HG03432 (cell line): ENCODE results near the gene OR8J3.
"Not testable (repeated sequence)": the region's sequence is repeated elsewhere in the genome, so short reads cannot be mapped to it uniquely, and the experiment has no call there.

ENCODE experiments used
- ATAC-seq: cut with Tn5 transposase; IDR thresholded peaks from one replicate; pipeline ENCODE4 v1.9.1; 2021; ENCODE audit warnings: mild to moderate bottlenecking, moderate library complexity; ENCODE audit not compliant: unreplicated experiment

The OR8J3 gene

GRCh38 chr11:56140151-56140661 is at the start of gene OR8J3:
Gene OR8J3 (minus strand): TSS chr11:56140201. CDS start chr11:56137718, 2,483 bp downstream.
- ATAC-seq = no peak

DNA sequence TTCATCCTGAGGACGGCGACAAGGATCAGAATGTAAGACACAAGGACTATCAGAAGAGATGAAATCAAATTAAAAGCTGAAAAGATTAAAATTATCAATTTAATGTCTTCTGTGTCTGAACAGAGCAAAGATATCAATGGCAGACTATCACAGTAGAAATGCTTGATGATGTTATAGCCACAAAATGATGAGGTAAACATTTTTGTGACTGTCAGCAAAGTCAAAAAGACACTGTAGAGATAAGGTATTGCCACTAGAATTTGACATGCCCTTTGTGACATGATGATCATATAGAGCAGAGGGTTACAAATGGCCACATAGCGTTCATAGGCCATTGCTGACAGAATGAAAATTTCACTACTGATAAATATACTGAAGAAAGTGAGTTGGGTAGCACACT is 48.6 kb upstream of the OR8J3 start:
- no peak for ATAC-seq

DNA sequence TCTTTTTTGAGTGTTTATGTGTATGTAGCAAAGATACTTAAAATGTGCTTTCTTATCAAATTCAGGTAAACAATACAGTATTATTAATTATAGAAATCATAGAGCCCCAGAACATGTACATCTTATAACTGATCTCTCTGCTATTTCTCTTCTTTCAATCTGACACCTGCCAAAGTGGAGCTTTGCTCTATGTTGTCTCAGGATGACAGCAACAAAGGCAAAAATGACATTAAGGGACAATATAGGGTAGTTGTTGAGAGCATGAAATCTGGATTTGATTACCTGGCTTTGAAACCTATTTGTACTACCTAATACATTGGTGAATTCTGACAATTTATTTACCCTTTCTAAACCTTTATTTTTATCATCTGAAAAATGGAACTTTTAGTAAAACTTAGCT is 43.5 kb upstream of the OR8J3 start:
- no peak for ATAC-seq

DNA sequence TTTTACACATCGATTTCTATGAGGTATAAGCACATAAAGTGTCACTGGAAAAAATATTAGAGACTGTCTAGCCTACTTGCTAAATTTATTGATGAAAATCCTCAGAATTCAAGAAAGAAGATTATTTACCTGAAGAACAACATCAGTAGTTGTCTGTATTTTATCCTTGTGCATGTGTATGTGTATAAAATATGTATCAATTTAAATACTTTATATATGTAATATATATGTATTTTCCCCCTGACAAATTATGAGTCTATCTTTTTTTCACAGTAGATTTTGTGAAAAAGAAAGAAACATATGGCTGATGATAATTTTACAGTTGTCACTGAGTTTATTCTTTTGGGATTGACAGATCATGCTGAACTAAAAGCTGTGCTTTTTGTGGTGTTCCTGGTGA is 36.3 kb upstream of the OR8J3 start, which contains the start of gene OR5J2:
TSS of gene OR5J2 (plus strand) at position 301 of the 400 bp plus-strand sequence. CDS start at position 301, 0 bp downstream.
- no peak for ATAC-seq

DNA sequence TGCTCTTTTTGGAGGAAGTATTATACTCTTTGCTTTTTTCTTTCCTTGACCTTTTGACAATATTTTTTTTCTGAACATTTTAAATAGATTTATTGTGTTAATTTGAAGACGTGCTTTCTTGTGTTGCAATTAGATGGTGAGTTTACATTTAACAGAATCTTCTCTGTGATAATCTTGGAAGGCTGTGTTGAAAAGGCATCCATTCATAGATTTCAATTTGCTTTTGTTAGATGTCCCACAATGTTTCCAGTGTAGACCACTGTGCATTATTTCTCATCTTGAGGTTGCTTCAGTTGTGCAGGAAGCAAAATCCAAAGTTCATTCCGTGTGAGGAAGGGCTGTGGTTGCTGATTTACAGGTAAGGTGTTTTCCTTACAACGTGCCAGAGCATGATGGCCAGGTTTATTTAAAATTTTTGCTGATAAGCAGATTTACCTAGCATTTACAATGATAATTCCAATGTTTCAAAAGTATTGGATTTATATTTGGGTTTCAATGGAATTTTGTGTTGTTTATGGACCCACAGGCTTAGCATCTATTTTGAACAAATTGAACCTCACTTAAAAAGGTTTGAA is 32.3 kb upstream of the OR8J3 start:
- ATAC-seq = no peak

GRCh38 chr11:56163804-56164203 is 23.8 kb upstream of the OR8J3 start:
- ATAC-seq = no peak

DNA sequence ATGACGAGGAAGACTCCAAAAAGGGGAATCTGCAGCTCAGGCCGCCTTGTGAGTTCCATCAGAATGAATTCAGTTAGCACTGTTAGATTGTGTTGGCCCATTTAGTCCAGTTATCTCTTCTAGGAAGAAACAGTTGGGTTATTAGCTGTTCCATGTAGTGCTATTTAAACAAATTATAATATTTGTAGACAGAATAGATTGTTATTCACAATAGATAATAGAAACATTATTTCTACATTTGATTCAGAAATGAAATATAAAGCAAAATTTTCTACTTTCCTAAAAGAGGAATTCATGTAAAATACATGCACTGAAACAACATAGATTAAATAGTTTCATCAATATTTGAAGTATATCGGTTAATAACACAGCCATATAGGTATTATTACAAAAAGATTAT is 20.2 kb upstream of the OR8J3 start, which contains the start of gene OR8K5:
TSS of gene OR8K5 (minus strand) at position 101 of the 400 bp plus-strand sequence. CDS start at position 101, 0 bp downstream.
- ATAC-seq = no peak

- ATAC-seq = no peak
These were observed 12.3 kb upstream of the OR8J3 start for GRCh38 chr11:56152333-56152732.

DNA sequence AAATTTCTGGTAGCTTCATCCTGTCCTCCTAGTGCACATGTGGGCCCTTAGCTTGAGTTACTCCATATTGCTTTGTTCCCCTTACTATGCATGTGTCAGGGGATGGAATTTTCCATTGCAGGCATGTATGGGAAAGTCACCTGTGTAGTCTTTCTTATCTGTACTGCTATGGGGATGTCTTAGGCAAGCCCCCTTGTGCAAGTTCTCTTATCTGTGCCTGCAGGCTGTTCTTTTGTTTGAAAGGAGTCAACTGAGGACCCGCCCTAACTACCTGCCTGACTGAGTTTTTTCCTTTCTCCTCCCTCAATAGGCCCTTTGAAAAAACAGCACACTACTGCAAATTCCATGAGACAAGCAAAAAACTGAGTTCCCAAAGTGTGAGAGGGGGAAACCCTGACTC is 11.4 kb upstream of the OR8J3 start:
- ATAC-seq = no peak

DNA sequence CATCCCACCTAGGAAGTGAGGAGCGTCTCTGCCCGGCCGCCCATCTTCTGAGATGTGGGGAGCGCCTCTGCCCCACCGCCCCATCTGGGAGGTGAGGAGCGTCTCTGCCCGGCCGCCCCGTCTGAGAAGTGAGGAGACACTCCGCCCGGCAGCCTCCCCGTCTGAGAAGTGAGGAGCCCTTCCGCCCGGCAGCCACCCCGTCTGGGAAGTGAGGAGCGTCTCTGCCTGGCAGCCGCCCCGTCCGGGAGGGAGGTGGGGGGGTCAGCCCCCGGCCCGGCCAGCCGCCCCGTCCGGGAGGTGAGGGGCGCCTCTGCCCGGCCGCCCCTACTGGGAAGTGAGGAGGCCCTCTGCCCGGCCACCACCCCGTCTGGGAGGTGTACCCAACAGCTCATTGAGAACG is 3.7 kb upstream of the OR8J3 start:
- not testable (repeated sequence) for ATAC-seq

DNA sequence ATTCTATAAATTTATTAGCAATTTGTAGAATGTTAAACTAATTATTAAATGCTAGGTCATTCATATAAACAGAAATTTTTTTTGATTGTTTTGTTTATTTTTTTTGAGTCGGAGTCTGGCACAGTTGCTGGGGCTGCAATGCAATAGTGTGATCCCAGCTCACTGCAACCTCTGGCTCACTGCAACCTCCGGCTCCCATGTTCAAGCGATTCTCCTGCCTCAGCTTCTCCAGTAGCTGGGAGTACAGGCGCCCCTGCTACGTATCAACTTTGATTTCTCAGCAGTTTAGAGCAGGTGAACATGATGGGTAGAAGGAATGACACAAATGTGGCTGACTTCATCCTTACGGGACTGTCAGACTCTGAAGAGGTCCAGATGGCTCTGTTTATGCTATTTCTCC is 17.9 kb downstream of the OR8J3 start, which contains the start of gene OR8H3:
TSS of gene OR8H3 (plus strand) at position 301 of the 400 bp plus-strand sequence. CDS start at position 301, 0 bp downstream.
- ATAC-seq = no peak

GRCh38 chr11:56103210-56103737 is 36.7 kb downstream of the OR8J3 start, which contains the start of gene OR8H2:
Gene OR8H2 (plus strand): TSS chr11:56103687. CDS start chr11:56105043, 1,356 bp downstream.
- no peak for ATAC-seq

- no peak for ATAC-seq
These were observed 47.0 kb downstream of the OR8J3 start, which contains the start of gene OR8I2 for GRCh38 chr11:56093008-56093407. Gene OR8I2 (plus strand): TSS chr11:56093308. CDS start chr11:56093308, 0 bp downstream.

- ATAC-seq = no peak
These were observed 50.3 kb downstream of the OR8J3 start for GRCh38 chr11:56089697-56090096.
